ENCODE data around the gene GAL3ST3.

DNA sequence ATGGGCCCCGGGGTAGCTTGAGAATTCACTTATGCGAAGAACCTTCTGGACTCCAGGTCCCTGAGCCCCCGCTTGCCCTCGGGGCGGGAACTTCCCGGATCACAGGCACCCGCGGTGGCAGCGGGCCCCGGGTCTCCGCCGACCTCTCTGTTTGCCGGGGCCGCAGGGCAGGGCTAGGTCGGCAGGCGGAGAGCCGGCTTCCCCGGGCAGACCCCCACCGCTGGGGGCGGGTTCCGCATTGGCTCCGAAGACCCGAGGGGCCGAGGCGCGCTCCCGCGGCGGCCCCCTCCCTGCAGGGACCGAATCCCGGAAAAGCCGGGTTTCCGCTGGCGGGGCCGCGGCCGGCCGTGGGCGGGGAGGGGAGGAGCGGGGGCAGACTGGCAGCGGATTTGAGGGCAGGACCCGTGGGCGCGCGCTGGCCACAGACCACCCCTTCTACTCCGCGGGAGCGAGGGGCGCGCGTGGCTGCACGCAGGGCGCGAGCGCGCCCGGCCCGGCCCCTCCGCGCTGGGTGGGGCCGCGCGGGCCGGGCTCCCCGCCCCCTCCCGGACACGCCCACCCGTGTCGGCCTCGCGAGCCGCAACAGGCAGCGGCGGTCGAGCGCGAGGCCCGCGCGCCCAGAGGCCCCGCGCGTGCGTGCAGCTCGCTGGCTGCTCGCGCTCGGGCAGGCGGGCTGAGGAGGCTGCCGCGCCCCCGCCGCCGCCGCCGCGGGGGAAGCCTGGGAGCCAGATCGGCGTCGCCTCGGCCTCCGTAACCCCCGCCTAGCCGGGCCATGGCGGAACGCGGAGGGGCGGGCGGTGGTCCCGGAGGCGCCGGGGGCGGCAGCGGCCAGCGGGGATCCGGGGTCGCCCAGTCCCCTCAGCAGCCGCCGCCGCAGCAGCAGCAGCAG, 21.0 kb upstream of the GAL3ST3 start, which contains the start of gene PACS1:
- TF ChIP-seq EZH2 (optimal IDR thresholded peaks at IDR 0.05; ENCODE audit: low read depth, low read length): no peak
- TF ChIP-seq, protein P1, sequence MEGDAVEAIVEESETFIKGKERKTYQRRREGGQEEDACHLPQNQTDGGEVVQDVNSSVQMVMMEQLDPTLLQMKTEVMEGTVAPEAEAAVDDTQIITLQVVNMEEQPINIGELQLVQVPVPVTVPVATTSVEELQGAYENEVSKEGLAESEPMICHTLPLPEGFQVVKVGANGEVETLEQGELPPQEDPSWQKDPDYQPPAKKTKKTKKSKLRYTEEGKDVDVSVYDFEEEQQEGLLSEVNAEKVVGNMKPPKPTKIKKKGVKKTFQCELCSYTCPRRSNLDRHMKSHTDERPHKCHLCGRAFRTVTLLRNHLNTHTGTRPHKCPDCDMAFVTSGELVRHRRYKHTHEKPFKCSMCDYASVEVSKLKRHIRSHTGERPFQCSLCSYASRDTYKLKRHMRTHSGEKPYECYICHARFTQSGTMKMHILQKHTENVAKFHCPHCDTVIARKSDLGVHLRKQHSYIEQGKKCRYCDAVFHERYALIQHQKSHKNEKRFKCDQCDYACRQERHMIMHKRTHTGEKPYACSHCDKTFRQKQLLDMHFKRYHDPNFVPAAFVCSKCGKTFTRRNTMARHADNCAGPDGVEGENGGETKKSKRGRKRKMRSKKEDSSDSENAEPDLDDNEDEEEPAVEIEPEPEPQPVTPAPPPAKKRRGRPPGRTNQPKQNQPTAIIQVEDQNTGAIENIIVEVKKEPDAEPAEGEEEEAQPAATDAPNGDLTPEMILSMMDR (IDR thresholded peaks at IDR 0.05; ENCODE audit: low read length): no peak

All from MM.1S (cell line).